ENCODE data around the gene TTLL9. TPM values are rescaled to one million over a fixed set of nuclear protein-coding genes. Genes with fewer than 3 reads are reported as not detected.

The TTLL9 gene
- total and polyA plus RNA-seq, 2 of the 13 experiments (the other 11 are each of a cell fraction or from before 2014, with no cell fraction given) = not detected

DNA sequence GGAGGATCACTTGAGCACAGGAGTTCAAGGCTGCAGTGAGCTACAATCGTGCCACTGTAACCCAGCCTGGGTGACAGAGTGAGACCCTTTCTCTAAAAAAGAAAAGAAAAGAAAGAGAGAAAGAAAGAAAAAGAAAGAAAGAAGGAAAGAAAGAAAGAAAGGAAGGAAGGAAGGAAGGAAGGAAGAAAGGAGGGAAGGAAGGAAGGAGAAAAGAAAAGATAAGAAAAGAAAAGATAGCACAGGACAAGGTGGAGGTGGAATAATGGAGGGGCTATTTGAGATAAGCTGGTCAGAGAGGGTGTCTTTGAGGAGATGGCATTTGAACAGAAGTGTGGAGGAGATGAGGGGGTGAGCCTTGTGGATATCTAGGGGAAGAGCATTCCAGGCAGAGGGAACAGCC lies 84.1 kb downstream of the TTLL9 start:
- DNase-seq (ENCODE audit: low spot score) (no peak), ATAC-seq (no peak), FAIRE-seq (no peak)
- Histone ChIP-seq H3K79me2 (ENCODE audit: insufficient read depth, low read length) (peaks cover 22% of the 10 kb centered on the region), H3K27me3 (ENCODE audit: control insufficient read depth in 1 of 2, insufficient read depth in 2 of 2, low read length in 2 of 2) (no peaks in the 10 kb centered on the region; a peak in 1 of 5 replicates), H3K4me2 (ENCODE audit: low read depth, low read length) (no peak overlapping the region), H3K9me3 (ENCODE audit: low read length) (no peaks in the 10 kb centered on the region), H2AFZ (ENCODE audit: low read length) (no peak overlapping the region), H3K36me3 (replicated peaks in 1 of 2; ENCODE audit: control insufficient read depth in 1 of 2, insufficient read depth in 2 of 2, low read length in 2 of 2) (peaks cover 6 to 8% of the 10 kb centered on the region in 2 experiments; a peak in 4 of 5 replicates), H3K4me3 (replicated peaks in 1 of 3; ENCODE audit: insufficient read depth in 1 of 3, low read depth in 2 of 3, low read length in 3 of 3) (no peak overlapping the region), H3K27ac (ENCODE audit: extremely low read length, insufficient read depth, low read length) (no peak overlapping the region), H4K20me1 (ENCODE audit: insufficient read depth, low read length) (peaks cover 13% of the 10 kb centered on the region; the same call in 1 of the 2 replicates), H3K9ac (ENCODE audit: insufficient read depth, low read depth, low read length) (no peak overlapping the region), H3K4me1 (ENCODE audit: insufficient read depth, low read length) (peaks cover 15% of the 10 kb centered on the region)
- ChIA-PET POLR2A (no interaction called here), CTCF (ENCODE audit: low intra/inter-chr PET ratio, low total read pairs) (no interaction called here)
- intact Hi-C loops (cut with micrococcal nuclease; ENCODE audit: unreplicated experiment) (loop anchor here (5.0 to 10.0 kb wide), 2 partner anchors 78 to 130 kb away; no protein-coding TSS in a partner anchor), in situ Hi-C loops (cut with HindIII; ENCODE audit: extremely low pct_ligation_motif_present, low pct_unique_long_range_greater_than_20kb) (loop anchor here (5.0 kb wide), 1 partner anchor 97 kb away; no protein-coding TSS in a partner anchor)
- BruUV-seq (replicated peaks) = no TSS peak
- 3% methylated on average over 1 of the region's 1 CpG for WGBS (ENCODE audit: low lambda C conversion rate)
- TF ChIP-seq ZBTB7A (CRISPR knock-in tag; IDR thresholded peaks at IDR 0.05) = no peak
- 0 out of 2 replicates have a peak, but pooled peaks have one; percentile 18 for TF ChIP-seq RAD51 (IDR thresholded peaks at IDR 0.05; ENCODE audit: borderline replicate concordance)
- TF ChIP-seq ZNF782 (CRISPR knock-in tag; IDR thresholded peaks at IDR 0.05; ENCODE audit: borderline replicate concordance) = no peak
- no peak for TF ChIP-seq IKZF4 (CRISPR knock-in tag; IDR thresholded peaks at IDR 0.05; ENCODE audit: borderline replicate concordance, low read depth, not compliant biosample characterization)
- no peak for TF ChIP-seq CBX2 (IDR thresholded peaks at IDR 0.05; ENCODE audit: low read depth, low read length)
- TF ChIP-seq CBX2 (CRISPR knock-in tag; IDR thresholded peaks at IDR 0.05; ENCODE audit: low read depth) = no peak
- TF ChIP-seq SALL1 (CRISPR knock-in tag; IDR thresholded peaks at IDR 0.05) = no peak
- no peak for TF ChIP-seq ZFP36 (IDR thresholded peaks at IDR 0.05; ENCODE audit: borderline replicate concordance, low read depth, low read length, partially characterized antibody)
- no peak for TF ChIP-seq ZFP82 (CRISPR knock-in tag; IDR thresholded peaks at IDR 0.05; ENCODE audit: borderline replicate concordance)
- TF ChIP-seq ZBTB25 (CRISPR knock-in tag; IDR thresholded peaks at IDR 0.05) = no peak
- no peak for TF ChIP-seq THAP9 (CRISPR knock-in tag; IDR thresholded peaks at IDR 0.05; ENCODE audit: borderline replicate concordance)
- TF ChIP-seq, protein P1, sequence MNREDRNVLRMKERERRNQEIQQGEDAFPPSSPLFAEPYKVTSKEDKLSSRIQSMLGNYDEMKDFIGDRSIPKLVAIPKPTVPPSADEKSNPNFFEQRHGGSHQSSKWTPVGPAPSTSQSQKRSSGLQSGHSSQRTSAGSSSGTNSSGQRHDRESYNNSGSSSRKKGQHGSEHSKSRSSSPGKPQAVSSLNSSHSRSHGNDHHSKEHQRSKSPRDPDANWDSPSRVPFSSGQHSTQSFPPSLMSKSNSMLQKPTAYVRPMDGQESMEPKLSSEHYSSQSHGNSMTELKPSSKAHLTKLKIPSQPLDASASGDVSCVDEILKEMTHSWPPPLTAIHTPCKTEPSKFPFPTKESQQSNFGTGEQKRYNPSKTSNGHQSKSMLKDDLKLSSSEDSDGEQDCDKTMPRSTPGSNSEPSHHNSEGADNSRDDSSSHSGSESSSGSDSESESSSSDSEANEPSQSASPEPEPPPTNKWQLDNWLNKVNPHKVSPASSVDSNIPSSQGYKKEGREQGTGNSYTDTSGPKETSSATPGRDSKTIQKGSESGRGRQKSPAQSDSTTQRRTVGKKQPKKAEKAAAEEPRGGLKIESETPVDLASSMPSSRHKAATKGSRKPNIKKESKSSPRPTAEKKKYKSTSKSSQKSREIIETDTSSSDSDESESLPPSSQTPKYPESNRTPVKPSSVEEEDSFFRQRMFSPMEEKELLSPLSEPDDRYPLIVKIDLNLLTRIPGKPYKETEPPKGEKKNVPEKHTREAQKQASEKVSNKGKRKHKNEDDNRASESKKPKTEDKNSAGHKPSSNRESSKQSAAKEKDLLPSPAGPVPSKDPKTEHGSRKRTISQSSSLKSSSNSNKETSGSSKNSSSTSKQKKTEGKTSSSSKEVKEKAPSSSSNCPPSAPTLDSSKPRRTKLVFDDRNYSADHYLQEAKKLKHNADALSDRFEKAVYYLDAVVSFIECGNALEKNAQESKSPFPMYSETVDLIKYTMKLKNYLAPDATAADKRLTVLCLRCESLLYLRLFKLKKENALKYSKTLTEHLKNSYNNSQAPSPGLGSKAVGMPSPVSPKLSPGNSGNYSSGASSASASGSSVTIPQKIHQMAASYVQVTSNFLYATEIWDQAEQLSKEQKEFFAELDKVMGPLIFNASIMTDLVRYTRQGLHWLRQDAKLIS (CRISPR knock-in tag; IDR thresholded peaks at IDR 0.05) = no peak
- TF ChIP-seq ZNF30 (CRISPR knock-in tag; IDR thresholded peaks at IDR 0.05) = no peak
- TF ChIP-seq, protein P2, sequence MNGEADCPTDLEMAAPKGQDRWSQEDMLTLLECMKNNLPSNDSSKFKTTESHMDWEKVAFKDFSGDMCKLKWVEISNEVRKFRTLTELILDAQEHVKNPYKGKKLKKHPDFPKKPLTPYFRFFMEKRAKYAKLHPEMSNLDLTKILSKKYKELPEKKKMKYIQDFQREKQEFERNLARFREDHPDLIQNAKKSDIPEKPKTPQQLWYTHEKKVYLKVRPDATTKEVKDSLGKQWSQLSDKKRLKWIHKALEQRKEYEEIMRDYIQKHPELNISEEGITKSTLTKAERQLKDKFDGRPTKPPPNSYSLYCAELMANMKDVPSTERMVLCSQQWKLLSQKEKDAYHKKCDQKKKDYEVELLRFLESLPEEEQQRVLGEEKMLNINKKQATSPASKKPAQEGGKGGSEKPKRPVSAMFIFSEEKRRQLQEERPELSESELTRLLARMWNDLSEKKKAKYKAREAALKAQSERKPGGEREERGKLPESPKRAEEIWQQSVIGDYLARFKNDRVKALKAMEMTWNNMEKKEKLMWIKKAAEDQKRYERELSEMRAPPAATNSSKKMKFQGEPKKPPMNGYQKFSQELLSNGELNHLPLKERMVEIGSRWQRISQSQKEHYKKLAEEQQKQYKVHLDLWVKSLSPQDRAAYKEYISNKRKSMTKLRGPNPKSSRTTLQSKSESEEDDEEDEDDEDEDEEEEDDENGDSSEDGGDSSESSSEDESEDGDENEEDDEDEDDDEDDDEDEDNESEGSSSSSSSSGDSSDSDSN (CRISPR knock-in tag; IDR thresholded peaks at IDR 0.05) = no peak
- 0 out of 2 replicates have a peak, but pooled peaks have one; percentile 12 for TF ChIP-seq NFRKB (IDR thresholded peaks at IDR 0.05)

Measured in HepG2 (cell line).